ENCODE data around the gene BBS9. TPM values are rescaled to one million over a fixed set of nuclear protein-coding genes. Genes with fewer than 3 reads are reported as not detected.
"Not testable (repeated sequence)": the region's sequence is repeated elsewhere in the genome, so short reads cannot be mapped to it uniquely, and the experiment has no call there.

BBS9 gene
- total RNA-seq, 1 experiment from 2014 or later, result 8.1 TPM

GRCh38 chr7:33195264-33195663 is 65.9 kb downstream of the BBS9 start:
- DNase-seq (ENCODE audit: low read depth), result peak; percentile 57

DNA sequence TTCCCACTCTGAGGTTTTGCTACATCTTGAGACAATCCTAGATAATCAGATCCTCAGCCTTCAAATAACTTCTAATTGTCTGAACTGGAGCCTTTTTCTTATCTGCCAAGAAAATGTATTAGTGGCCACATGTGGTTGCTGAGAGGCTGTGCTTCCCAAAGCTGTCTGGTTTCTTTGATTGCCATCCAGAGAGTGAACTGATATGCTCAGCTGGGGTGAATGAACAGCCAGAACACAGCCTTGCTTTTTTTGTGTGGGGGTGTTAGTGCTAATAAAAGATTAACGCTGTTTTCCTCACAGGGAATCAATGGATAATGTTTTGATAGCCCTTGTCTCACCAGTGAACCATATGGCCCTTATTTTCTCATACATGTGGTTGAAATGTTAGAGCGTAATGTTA is 66.9 kb downstream of the BBS9 start:
- DNase-seq (ENCODE audit: low read depth), result peak; percentile 28

DNA sequence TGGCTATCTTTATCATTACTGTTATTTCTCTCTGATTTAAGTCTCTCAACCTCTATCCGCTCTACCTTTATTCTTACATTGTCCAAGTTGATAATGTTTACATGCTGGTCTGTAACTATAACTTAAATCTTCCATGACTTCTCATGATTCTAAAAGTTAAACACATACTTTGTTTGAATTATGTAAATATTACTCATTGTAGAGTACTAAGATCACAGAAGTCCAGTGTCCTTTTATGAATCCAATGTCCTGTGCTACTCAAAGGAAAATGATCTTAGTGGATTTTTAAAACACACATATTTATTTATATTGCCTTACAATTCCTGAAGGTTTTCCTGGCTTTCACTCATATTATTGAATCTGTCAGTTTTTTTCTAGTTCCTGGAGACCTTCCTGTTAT is 70.9 kb downstream of the BBS9 start:
- DNase-seq (ENCODE audit: low read depth), result no peak

DNA sequence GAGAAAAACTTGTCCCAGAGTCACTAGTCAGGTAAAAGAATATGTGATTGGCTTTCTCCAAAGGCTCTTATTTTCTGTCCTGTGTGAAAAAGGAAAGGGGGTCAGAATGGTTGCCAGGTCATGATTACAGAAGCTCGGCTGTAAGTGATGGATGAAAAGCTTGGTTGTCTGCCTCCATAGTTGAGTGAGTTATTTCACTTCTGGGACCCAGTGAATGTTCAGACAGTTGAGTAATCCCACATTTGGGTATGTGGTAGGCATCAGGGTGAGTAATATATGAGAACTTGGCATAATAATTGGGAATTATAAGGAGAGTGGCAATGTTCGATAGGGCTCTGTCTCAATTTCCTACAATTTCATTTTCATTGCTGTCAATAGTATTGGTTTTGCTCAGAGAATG is 72.5 kb downstream of the BBS9 start:
- no peak for DNase-seq (ENCODE audit: low read depth)

DNA sequence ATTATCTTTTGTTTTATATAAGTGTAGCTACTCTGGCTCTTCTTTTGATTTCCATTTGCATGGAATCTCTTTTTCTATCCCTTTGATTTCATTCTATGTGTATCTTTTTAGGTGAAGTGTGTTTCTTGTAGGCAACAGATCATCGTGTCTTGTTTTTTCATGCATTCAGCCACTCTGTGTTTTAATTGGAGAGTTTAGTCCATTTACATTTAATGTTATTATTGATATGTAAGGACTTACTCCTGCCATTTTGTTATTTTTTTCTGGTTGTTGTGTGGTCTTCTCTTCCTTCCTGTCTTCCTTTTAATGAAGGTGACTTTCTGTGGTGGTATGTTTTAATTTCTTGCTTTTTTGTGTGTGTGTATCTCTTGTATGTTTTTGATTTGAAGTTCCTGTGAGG is 81.6 kb downstream of the BBS9 start:
- no peak for DNase-seq (ENCODE audit: low read depth)

DNA sequence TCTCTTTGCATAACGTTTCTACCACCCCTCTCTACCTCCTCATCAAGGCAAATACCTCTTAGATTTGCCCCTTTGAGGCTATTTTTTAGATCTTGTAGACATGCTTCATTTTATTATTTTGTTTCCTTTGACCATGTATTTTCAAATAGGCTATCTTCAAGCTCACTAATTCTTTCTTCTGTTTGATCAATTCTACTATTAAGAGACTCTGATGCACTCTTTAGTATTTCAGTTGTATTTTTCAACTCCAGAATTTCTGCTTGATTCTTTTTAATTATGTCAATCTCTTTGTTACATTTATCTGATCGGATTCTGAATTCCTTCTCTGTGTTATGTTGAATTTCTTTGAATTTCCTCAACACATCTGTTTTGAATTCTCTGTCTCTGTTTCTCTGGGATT is 82.8 kb downstream of the BBS9 start:
- DNase-seq (ENCODE audit: low read depth), result no peak

GRCh38 chr7:33215992-33216391 is 86.6 kb downstream of the BBS9 start:
- no peak for DNase-seq (ENCODE audit: low read depth)

GRCh38 chr7:33217595-33217994 is 88.2 kb downstream of the BBS9 start:
- DNase-seq (ENCODE audit: low read depth), result no peak

GRCh38 chr7:33218841-33219535 is 89.6 kb downstream of the BBS9 start:
- DNase-seq (ENCODE audit: low read depth), result not testable (repeated sequence)

DNA sequence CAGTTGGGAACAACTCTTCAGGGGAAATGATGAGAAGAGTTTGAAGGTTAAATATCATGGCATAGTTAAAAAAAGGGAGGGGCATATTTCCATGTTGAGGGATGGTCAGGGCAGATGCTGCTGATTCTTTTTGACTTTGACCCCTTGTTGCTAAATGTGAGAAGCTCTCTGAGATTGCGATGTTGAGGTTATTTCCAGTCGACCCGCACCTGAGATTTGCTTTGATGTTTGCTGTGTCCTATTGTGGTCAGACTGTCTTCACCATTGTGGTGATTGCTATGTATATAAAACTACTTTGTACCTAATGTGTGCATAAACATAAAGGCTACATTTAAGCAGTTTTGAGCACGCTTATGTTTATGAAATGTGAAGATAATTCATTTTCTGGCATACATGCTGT is 90.9 kb downstream of the BBS9 start:
- no peak for DNase-seq (ENCODE audit: low read depth)

GRCh38 chr7:33221390-33221789 is 92.0 kb downstream of the BBS9 start:
- DNase-seq (ENCODE audit: low read depth), result no peak

- DNase-seq (ENCODE audit: low read depth), result no peak
Measured at GRCh38 chr7:33232632-33233145, 103.3 kb downstream of the BBS9 start.

GRCh38 chr7:33233659-33234058 is 104.3 kb downstream of the BBS9 start:
- DNase-seq (ENCODE audit: low read depth), result no peak

- DNase-seq (ENCODE audit: low read depth), result no peak
Measured at GRCh38 chr7:33237036-33237435, 107.7 kb downstream of the BBS9 start.

DNA sequence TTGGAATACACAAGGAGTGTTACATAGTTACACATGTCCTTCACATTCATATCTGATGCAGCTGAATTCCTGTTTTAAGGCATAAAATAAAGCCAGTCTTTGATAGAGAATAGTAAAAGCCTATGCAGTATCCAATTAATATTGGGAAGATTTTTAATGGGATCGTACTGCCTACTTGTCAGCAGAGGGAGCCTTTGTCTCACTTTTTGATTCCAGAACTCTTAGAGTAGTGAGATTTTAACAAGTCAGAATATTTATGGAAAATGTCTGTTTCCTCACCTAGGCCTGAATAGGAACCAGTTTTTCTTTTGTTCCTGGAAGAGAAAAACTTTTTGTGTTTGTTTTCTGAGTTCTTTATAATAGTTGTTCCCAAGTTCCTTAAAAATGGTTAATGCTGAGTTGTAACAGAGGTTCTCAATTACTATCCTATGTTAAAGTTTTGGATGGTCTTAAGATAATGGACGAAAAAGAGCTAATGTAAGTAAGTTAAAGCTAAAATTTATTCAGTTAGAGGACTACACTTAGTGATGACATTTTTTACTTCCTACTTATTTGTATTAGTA is 114.0 kb downstream of the BBS9 start:
- peak; percentile 50 for DNase-seq (ENCODE audit: low read depth)

GRCh38 chr7:33248671-33249070 is 119.3 kb downstream of the BBS9 start:
- DNase-seq (ENCODE audit: low read depth), result no peak

GRCh38 chr7:33250421-33250871 is 121.1 kb downstream of the BBS9 start:
- no peak for DNase-seq (ENCODE audit: low read depth)

DNA sequence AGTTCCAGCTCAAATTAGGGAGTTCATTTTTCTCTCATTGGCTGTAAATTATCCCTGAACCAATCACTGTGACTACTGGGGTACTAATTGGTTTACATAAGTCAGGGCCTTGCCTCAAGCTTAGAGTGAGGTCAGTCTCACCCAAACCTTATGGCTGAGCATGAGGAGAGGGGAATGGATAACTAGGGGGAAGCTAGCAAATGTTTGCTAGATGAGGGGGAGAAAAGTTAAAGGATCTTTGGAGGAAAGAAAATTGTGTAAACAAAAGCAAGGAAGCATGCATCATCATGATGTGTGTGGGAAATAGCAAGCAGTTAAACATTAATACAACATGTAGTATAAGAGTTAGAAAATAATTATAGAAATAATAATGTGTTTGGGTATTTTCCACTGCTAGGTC is 121.9 kb downstream of the BBS9 start:
- DNase-seq (ENCODE audit: low read depth), result no peak

DNA sequence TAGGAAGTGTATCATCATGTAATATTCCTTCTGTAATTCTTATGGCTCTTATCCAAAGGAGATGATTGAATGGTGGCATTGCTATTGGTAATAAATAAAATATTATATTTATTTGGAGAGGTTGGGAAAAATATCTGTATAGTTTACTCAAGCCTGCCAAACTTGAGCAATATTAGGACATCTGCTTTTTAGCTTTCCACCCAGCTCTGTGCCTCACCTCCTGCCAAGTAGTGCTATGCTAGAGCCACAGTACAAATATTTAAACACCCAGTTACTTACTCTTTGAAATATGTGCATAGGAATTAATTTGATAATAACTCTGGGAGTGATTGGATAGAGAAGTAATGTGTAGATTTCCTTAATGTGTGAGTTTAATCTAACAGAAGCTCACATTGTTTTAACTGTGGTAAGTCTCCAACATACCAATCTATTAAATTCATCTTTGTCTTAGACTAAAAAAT is 129.2 kb downstream of the BBS9 start:
- DNase-seq (ENCODE audit: low read depth), result no peak

- DNase-seq (ENCODE audit: low read depth), result peak; percentile 63
Measured at GRCh38 chr7:33261585-33261984, 132.2 kb downstream of the BBS9 start.

DNA sequence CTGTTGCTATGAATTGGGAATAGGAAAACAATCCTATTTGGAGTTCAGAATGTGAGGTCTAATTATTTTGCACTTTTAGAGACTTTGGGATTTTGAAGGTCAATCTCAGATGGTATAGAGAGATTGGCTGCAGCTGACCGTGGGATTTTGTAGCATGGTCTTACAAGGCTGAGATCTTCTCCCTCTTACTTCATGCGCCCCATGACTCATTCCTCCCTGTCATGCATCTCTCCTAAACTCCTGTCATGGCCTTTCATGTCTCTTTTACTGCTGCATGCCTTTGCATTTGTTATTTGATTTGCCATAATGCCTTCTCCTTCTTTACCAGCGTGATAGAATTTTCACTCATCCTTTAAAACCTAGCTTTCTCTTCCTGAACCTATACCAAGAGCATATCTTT is 133.1 kb downstream of the BBS9 start:
- peak; percentile 37 for DNase-seq (ENCODE audit: low read depth)

DNA sequence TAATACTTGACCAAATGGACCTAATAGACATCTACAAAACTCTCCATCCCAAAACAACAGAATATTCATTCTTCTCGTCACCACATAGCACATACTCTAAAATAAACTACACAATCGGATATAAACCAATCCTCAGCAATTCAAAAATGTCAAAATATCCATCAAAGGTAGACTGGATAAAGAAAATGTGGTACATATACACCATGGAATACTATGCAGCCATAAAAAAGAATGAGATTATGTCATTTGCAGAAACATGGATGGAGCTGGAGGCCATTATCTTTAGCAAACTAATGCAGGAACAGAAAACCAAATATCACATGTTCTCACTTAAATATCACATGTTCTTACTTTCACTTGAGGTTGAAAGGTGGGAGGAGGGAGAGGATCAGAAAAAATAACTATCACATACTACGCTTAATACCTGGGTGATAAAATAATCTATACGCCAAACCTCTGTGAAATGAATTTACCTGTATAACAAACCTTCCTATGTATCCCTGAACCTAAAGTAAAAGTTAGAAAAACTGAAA is 142.5 kb downstream of the BBS9 start:
- DNase-seq (ENCODE audit: low read depth), result not testable (repeated sequence)

- DNase-seq (ENCODE audit: low read depth), result no peak
Measured at GRCh38 chr7:33273356-33273755, 144.0 kb downstream of the BBS9 start.

Data from Daoy (cell line).